HG03439 (cell line): ENCODE results near the gene DGKB.

ENCODE experiments used
- ATAC-seq: cut with Tn5 transposase; IDR thresholded peaks from one replicate; pipeline ENCODE4 v1.9.1; 2021; ENCODE audit warnings: mild to moderate bottlenecking, moderate library complexity; ENCODE audit not compliant: unreplicated experiment

The DGKB gene

GRCh38 chr7:14600766-14601367, 301.7 kb downstream of the DGKB start:
- ATAC-seq = no peak

DNA sequence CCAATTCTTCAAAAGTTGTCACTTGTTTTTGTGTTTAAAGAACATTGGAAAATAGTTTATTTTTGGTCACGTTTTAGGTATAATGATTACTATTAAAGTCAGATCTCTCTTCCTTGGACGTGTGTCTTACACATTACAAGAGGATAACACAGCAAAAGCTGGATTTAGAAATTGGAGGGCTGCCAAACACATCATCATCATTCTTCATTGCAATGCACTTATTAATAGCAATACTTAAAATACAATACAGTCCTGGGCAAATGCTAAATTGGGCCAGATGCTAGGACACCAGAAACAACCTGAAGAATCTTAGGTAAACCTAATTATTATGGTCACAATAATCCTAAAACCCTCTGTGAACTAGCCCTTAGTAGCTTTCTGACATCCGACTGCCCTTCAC, 303.6 kb downstream of the DGKB start:
- ATAC-seq = no peak

DNA sequence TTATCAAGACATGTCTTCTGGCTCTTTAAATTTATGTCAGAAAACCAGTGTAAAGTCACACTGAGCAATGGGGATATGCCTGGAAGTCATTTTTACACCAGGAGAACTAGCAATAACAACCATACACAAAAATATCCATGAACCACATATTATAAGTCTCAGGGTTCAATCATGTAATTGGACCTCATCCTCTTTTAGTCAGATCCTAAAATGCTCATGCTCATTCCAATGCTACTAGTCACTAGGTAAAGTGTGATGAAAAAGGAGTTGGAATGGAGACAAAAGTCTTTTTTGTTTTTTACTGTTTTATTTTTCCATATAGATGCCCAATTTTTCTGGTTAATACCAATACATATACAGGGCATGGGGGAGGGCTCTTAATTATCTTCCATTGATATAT, 306.1 kb downstream of the DGKB start:
- ATAC-seq = no peak

DNA sequence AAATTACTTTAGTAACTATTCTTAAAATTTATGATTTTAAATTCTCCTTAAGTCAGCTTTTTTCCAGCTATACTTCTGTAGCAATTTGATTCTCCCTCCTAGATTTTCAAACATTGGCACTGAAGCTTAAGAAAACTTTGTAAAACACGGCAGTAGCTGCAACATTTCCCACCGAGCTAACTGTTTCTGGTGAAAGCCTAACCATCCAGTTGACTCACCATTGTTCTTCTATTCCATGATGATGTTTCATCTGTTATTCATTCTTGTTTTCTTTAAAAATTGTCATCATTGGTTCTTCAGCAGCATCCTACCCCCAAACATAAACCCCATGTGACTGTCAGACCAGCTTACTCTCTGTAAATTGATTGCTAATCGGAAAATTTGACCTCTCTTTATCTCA, 312.3 kb downstream of the DGKB start:
- ATAC-seq = no peak

DNA sequence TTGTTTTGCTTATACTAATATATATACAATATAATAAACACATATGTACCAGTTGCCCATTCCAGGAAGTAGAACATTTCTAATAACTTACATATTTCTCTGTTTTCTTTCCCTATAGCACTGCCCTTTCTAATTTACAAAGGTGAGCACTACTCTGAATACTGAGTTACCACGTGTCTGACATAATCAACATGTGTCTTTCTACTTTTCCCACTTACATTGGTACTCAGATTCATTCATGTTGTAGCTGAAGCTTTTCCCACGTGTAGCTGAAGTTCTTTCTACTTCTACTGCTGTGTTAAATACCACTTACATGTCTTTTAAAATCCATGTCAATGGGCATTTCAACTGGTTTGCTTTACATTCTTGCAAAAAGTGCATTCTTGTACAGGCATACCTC, 317.3 kb downstream of the DGKB start:
- ATAC-seq = no peak

DNA sequence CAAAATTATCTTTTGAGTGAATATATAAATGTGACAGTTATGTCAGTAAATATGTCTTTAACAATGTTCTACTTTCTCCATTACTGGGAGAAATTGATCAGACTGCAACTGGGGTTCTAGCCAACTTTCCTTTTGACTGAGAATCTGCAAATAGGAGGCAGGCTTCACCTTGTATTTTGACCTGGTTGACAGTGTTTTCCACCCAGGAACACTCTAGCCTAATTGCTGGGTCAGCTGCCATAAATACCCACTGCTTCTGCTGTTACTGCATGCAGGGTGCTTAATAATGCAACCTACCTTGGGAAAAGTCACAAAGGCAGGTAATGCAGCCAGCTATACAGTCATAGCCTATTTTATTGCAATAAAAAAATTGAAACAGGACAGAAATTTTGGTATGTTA, 319.0 kb downstream of the DGKB start:
- ATAC-seq = no peak

- ATAC-seq = no peak
These were observed 320.5 kb downstream of the DGKB start for GRCh38 chr7:14582010-14582409.

GRCh38 chr7:14579971-14580370, 322.6 kb downstream of the DGKB start:
- ATAC-seq = no peak

- ATAC-seq = no peak
These were observed 326.0 kb downstream of the DGKB start for GRCh38 chr7:14576578-14576977.

DNA sequence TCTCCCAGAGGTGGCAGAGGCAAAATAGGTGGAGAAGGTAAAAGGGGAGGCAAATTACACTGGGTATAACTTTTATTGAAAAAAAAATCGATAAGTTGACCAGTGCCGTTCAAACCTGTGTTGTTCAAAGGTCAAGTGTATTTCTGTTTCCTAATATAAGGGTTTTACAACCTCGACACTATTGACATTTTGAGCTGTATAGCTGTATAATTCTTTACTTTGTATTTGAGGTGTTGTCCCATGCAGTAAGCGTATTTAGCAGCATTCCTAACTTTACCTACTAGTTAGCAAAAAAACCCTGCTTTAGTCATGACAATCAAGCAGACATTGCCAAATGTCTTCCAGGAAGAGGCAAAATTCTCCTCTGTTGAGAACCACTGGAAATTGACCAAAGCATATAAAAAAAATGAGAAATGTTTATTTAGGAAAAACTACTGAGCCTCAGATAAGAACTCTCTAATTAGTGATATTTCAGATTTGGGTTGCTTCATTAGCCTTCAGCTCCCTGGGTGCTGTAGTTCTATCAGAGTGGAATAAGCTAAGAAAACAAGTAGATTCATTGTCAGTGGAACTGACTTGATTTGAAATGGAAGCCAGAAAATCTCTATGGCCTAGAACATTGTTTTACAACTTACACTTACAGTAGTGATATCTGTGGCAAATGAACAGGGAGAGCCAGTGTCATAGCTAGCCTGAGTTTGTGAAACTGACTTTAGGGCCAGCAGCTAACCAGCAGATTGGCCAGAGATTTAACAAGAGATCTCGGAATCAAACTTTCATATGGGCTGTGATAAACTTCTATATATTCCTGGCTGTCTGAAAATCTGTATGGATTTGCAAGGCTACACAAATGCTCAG, 331.6 kb downstream of the DGKB start:
- no peak for ATAC-seq

DNA sequence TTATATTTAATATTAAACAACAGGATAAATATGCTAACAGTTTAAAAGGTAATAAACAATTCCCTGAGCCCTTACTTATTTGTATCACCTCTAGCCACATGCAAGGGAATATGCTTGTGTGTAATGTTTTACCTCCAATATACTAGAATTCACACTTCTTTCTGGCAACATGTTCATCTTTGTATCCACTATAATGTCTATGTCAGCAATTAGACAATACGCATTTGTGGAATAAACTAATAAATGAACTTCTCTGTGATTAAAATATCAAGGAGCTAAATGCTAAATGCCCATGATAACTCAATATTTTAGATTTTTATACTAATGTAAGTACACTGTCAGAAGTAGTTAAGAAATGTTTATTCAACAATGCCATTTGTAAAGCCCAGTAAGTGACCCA, 350.5 kb downstream of the DGKB start:
- no peak for ATAC-seq

DNA sequence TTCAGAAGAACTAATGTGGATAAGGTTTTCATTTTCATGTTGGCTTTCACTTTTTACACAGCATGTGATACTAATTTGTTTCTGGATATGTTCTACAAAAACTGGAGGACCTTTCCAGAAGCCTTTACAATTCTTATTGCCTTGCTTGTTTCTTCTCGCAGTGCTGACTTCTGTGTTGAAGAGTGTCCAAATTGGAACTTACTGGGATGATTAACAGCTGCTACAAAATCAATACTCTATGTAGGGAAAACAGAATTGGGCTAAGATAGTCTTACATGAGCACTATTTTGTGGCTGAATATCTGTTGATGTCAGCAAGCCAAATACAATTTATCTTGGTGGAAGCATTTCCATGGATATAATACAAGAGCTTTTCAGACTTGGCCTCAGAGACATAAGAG, 351.2 kb downstream of the DGKB start:
- no peak for ATAC-seq

DNA sequence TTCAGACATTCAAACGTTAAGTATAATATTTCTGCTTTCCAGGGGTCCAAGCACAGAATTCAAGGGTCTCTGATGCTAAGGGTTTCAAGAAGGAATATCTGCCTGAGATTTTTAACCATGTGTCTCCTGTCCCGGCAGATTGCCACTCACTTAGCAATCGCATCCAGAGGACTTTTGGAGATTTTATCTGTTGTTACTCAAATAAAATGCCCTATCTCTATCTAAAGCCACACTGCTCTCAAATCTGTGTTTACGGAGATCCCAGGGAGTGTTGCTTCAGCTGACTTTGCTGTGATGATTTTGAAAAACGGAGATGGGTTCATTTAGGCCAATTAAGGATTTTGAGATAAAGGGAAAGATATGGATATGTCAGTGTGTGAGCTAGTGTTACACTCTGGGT, 359.9 kb downstream of the DGKB start:
- ATAC-seq = no peak

DNA sequence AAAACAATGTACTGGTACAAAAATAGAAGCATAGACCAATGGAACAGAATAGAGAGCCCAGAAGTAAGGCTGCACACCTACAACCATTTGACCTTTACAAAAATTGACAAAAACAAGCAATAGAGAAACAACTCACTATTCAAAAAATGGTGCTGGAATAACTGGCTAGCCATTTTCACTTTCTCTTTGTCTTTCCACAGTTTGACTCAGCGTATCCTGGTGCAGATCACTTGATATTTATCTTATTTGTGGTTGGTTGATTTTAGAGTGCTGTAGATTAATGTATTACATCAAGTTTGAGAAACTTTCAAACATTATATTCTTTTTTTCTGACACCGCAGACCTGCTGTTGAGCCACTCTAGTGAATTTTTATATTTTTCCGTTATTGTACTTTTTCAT, 381.4 kb downstream of the DGKB start:
- no peak for ATAC-seq

- ATAC-seq = no peak
These were observed 392.3 kb downstream of the DGKB start for GRCh38 chr7:14510268-14510667.

GRCh38 chr7:14507617-14508016, 394.9 kb downstream of the DGKB start:
- no peak for ATAC-seq

DNA sequence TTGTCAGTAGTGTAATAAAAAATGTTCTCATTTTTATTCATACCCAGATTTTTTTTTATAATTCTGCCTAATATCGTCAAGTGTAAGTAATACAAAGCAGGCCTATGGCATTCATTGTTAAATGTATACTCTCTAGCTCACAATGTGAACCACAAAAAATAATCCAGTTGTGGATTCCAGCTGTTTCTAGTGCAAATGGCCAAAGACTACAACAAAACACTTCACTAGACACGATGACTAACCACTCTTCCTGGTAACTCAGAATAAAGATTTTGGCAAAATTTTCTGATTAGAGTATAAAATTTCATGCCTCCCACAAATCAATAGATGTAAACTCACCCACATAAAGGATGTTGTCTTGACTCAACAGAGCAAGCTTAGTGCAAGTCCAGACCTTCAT, 396.6 kb downstream of the DGKB start:
- ATAC-seq = no peak

DNA sequence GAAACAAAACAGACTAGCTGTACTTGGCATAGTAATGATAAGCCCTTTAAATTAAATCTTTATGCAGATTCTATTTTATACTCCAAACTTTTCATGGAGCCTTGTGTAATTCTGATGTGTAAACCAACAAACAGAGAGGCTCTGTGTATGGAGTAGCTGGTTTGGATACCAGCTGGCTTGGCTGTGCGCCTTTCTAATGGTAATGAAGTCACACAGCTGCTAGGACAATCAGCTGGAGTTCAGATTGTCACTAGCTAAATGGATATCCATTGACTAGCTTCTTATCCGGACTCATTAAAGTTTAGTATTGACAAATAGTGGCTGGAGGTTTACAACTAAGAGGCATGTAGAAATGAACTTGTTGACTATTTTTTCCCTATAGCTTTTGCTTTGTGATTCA, 398.4 kb downstream of the DGKB start:
- no peak for ATAC-seq

GRCh38 chr7:14503623-14504022, 398.9 kb downstream of the DGKB start:
- no peak for ATAC-seq

GRCh38 chr7:14501436-14501835, 401.1 kb downstream of the DGKB start:
- ATAC-seq = no peak

- no peak for ATAC-seq
These were observed 405.2 kb downstream of the DGKB start for GRCh38 chr7:14497390-14497789.

DNA sequence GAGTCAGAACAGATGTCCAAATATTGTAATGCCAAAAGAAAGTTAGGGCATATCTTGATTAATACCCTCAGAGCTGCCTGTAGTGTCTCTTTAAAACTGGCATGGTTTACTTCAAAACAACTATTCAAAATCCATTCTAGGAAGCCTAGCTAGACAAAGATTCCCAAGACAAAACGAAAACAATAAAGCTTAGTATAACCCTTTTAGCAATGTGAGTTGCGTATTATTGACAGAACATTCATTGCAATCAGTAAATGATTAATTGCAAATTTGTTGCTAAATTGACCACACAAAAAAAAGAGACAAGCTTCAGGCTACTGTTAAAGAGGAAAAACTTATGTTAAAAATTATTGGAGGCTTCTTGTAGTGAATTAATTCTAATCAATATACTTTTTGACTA, 406.9 kb downstream of the DGKB start:
- ATAC-seq = no peak
